HG02759 (cell line): ENCODE measurements around the gene PAQR5.

ENCODE experiments used
- ATAC-seq: cut with Tn5 transposase; IDR thresholded peaks from one replicate; pipeline ENCODE4 v1.9.1; 2021; ENCODE audit warnings: mild to moderate bottlenecking, moderate library complexity; ENCODE audit not compliant: unreplicated experiment

The PAQR5 gene

DNA sequence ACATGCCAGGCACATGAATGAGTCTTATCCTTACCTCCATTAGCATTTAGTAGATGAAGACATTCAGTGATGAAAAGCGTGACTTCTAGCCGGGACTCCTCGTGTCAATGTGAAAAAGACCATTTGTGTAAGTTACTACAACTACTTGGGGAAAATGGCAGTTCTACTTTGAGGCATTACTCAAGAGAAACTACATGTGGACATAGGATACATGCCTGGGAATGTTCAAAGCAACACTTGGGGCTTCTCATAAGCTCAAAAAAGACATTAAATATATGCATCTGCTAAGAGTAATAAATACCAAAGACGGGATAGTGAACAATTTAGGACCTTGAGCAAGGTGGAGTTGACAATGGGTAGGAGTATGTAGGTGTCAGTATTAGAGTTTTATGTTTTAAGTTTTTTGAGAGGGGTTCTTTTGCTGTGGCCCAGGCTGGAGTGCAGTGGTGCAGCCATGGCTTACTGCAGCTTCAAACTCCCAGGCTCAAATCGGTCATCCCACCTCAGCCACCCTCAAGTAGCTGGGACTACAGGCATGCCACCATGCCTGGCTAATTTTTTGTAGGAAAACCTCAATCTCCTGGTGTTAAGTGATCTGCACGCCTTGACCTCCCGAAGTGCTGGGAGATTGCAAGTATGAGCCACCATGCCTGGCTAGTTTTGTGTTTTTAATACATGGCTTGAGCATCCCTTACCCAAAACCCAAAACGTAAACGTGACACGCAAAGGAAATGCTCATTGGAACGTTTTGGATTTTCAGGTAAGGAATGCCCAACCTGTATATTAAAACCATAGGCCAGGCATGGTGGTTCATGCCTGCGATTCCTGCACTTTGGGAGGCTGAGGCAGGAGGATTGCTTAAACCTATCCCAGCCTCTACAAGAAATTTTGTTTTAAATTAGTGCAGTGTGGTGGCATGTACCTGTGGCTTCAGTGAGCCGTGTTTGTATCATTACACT lies 157.8 kb downstream of the PAQR5 start:
- no peak for ATAC-seq
